KMS-11 (cell line): ENCODE results near the gene MAPK8IP3.

Experiments used
- H2AFZ ChIP-seq: fragments of 200-600 bp; sonication (generic); 2 replicates; pipeline ENCODE4 v1.6.1; 2016; ENCODE audit warnings: antibody characterized with exemption, mixed run types, low read depth
- H3K27ac ChIP-seq: fragments of 200-600 bp; sonication (generic); 2 replicates; pipeline ENCODE4 v1.6.1; 2016; ENCODE audit warnings: mild to moderate bottlenecking, mixed run types
- H3K27me3 ChIP-seq: fragments of 200-600 bp; sonication (generic); 2 replicates; pipeline ENCODE4 v1.6.1; 2017; ENCODE audit warnings: mild to moderate bottlenecking, low read depth, mixed run types, moderate library complexity; ENCODE audit not compliant: insufficient read depth
- H3K36me3 ChIP-seq: fragments of 200-600 bp; sonication (generic); 2 replicates; pipeline ENCODE4 v1.6.1; 2017; ENCODE audit warnings: mild to moderate bottlenecking, mixed run types; ENCODE audit not compliant: insufficient read depth
- H3K4me1 ChIP-seq: fragments of 200-600 bp; sonication (generic); 2 replicates; pipeline ENCODE4 v1.6.1; 2016; ENCODE audit warnings: mild to moderate bottlenecking, low read depth, mixed run types; ENCODE audit not compliant: poor library complexity, severe bottlenecking
- H3K4me2 ChIP-seq: fragments of 200-600 bp; sonication (generic); 2 replicates; pipeline ENCODE4 v1.7.0; 2016; ENCODE audit warnings: mild to moderate bottlenecking, mixed run types
- H3K4me3 ChIP-seq: fragments of 200-600 bp; sonication (generic); IDR thresholded peaks from 2 replicates; pipeline ENCODE4 v1.6.1; 2017; ENCODE audit warnings: low read depth, low read length, mixed read lengths; ENCODE audit not compliant: insufficient read depth
- H3K79me2 ChIP-seq: fragments of 200-600 bp; sonication (generic); 2 replicates; pipeline ENCODE4 v1.6.1; 2016; ENCODE audit warnings: low read depth, mixed run types; ENCODE audit not compliant: insufficient read depth
- H3K9ac ChIP-seq: fragments of 200-600 bp; sonication (generic); 2 replicates; pipeline ENCODE4 v1.6.1; 2016; ENCODE audit warnings: mild to moderate bottlenecking, mixed run types
- H4K20me1 ChIP-seq: fragments of 200-600 bp; sonication (generic); 2 replicates; pipeline ENCODE4 v1.6.1; 2016; ENCODE audit warnings: mild to moderate bottlenecking, mixed run types; ENCODE audit not compliant: insufficient read depth
- TF ChIP-seq, protein P1 (sequence below): fragments of 200-600 bp; sonication (generic); conservative IDR thresholded peaks from 2 replicates; pipeline ENCODE4 v1.6.1; 2017; ENCODE audit warnings: low read depth, mild to moderate bottlenecking, antibody characterized with exemption, low read length, moderate library complexity, mixed read lengths

Gene MAPK8IP3

DNA sequence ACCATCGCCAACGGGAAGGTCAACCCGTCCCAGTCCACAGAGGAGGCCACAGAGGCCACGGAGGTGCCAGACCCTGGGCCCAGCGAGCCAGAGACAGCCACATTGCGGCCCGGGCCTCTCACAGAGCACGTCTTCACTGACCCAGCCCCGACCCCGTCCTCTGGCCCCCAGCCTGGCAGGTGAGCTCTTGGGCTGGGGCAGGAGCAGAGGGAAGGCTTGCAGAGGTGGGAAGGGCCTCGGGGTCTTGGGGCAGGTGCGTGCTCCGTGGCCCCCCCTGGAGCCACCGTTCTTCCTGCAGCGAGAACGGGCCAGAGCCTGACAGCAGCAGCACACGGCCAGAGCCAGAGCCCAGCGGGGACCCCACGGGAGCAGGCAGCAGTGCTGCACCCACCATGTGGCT, 60.2 kb downstream of the MAPK8IP3 start:
- Histone ChIP-seq H3K36me3 (no peaks in the 10 kb centered on the region), H3K4me3 (no peak overlapping the region), H4K20me1 (no peaks in the 10 kb centered on the region), H3K27ac (no peak overlapping the region), H3K79me2 (peaks cover 10% of the 10 kb centered on the region; the same call in 1 of the 2 replicates), H3K4me1 (peaks cover 5% of the 10 kb centered on the region), H3K9ac (no peak overlapping the region), H3K27me3 (no peaks in the 10 kb centered on the region), H3K4me2 (no peak overlapping the region), H2AFZ (no peak overlapping the region)
- TF ChIP-seq, protein P1, sequence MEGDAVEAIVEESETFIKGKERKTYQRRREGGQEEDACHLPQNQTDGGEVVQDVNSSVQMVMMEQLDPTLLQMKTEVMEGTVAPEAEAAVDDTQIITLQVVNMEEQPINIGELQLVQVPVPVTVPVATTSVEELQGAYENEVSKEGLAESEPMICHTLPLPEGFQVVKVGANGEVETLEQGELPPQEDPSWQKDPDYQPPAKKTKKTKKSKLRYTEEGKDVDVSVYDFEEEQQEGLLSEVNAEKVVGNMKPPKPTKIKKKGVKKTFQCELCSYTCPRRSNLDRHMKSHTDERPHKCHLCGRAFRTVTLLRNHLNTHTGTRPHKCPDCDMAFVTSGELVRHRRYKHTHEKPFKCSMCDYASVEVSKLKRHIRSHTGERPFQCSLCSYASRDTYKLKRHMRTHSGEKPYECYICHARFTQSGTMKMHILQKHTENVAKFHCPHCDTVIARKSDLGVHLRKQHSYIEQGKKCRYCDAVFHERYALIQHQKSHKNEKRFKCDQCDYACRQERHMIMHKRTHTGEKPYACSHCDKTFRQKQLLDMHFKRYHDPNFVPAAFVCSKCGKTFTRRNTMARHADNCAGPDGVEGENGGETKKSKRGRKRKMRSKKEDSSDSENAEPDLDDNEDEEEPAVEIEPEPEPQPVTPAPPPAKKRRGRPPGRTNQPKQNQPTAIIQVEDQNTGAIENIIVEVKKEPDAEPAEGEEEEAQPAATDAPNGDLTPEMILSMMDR: no peak

DNA sequence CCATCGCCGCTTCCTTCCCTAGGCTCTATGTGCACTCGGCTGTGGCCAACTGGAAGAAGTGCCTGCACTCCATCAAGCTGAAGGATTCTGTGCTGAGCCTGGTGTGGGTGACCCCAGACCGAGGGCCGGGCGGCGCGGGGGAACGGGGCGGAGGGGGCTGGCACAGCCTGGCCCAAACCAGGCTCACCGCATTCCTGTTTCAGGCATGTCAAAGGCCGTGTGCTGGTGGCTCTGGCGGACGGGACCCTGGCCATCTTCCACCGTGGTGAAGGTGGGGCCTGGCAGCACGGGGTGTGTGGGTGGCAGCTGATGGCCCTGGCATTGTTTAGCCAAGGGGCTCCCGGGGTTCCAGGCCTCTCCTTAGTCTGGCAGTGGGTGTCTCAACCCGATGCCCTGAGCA, 60.7 kb downstream of the MAPK8IP3 start:
- no peaks in the 10 kb centered on the region for H4K20me1 ChIP-seq
- no peak overlapping the region for H3K27ac ChIP-seq
- no peaks in the 10 kb centered on the region for H3K36me3 ChIP-seq
- H3K9ac ChIP-seq: no peak overlapping the region
- H3K79me2 ChIP-seq: peaks cover 11% of the 10 kb centered on the region; the same call in 1 of the 2 replicates
- peaks cover 5% of the 10 kb centered on the region for H3K4me1 ChIP-seq
- no peak overlapping the region for H3K4me2 ChIP-seq
- H3K4me3 ChIP-seq: no peak overlapping the region
- H2AFZ ChIP-seq: no peak overlapping the region
- TF ChIP-seq, protein P1: no peak
- H3K27me3 ChIP-seq: no peaks in the 10 kb centered on the region

DNA sequence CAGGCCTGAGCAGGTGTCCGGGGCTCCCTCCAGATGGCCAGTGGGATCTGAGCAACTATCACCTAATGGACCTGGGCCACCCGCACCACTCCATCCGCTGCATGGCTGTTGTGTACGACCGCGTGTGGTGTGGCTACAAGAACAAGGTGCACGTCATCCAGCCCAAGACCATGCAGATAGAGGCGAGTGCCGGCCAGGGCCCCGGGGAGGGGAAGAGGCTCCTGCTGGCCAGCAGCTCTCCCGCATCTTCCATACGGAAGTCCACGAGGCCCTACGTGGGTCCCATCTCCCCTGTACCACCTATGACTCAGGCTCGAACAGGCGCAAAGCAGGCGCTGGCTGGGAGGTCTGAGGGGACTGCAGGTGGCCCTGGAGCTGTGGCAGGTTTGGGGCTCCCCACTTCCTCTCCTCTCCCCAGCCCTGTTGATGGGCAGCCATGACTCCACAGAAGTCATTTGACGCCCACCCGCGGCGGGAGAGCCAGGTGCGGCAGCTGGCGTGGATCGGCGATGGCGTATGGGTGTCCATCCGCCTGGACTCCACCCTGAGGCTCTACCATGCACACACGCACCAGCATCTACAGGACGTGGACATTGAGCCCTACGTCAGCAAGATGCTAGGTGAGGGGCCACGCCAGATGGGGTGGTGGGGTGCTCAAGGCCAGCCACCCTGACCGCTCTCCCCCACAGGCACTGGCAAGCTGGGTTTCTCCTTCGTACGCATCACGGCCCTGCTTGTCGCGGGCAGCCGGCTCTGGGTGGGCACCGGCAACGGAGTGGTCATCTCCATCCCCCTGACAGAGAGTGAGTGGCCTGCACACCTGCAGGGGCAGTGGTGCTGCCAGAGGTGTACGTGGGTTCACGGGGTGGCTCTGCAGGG, 61.4 kb downstream of the MAPK8IP3 start:
- peaks cover 17% of the 10 kb centered on the region for H3K79me2 ChIP-seq
- no peak overlapping the region for H3K4me3 ChIP-seq
- no peaks in the 10 kb centered on the region for H3K36me3 ChIP-seq
- H3K27ac ChIP-seq: no peak overlapping the region
- peaks cover 5% of the 10 kb centered on the region for H3K4me1 ChIP-seq
- H2AFZ ChIP-seq: no peak overlapping the region
- TF ChIP-seq, protein P1: no peak
- no peak overlapping the region for H3K9ac ChIP-seq
- no peaks in the 10 kb centered on the region for H4K20me1 ChIP-seq
- H3K4me2 ChIP-seq: no peak overlapping the region
- no peaks in the 10 kb centered on the region for H3K27me3 ChIP-seq

DNA sequence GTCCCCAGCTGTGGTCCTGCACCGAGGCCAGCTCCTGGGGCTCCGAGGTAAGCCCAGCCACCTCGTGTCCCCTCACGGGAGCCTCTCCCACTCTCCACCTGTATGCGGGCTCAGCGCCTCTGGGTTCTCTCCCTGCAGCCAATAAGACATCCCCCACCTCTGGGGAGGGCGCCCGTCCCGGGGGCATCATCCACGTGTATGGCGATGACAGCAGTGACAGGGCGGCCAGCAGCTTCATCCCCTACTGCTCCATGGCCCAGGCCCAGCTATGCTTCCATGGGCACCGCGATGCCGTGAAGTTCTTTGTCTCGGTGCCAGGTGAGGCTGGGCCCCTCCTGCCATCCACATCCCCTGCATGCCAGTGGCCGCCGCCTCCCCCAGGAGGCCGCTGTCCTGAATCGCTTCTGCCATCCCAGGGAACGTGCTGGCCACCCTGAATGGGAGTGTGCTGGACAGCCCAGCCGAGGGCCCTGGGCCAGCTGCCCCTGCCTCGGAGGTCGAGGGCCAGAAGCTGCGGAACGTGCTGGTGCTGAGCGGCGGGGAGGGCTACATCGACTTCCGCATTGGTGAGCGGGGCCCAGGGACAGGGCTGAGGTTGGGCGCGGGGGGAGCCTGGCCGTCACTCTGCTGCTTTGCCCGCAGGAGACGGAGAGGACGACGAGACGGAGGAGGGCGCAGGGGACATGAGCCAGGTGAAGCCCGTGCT, 62.2 kb downstream of the MAPK8IP3 start:
- Histone ChIP-seq H3K27ac (no peak overlapping the region), H3K4me1 (peaks cover 5% of the 10 kb centered on the region), H3K4me3 (no peak overlapping the region), H3K36me3 (no peaks in the 10 kb centered on the region), H3K27me3 (no peaks in the 10 kb centered on the region), H3K9ac (no peak overlapping the region), H3K4me2 (no peak overlapping the region), H2AFZ (no peak overlapping the region), H4K20me1 (no peaks in the 10 kb centered on the region), H3K79me2 (peaks cover 22% of the 10 kb centered on the region)
- TF ChIP-seq, protein P1: no peak
